Breast epithelium (tissue), 3 donors: Measurements from ENCODE around the gene AQR.

Experiments
- POLR2A ChIP-seq: fragments of 450-650 bp; IDR thresholded peaks from one replicate; pipeline ENCODE4 v1.6.1; 2016; ENCODE audit warnings: antibody characterized with exemption, mild to moderate bottlenecking, moderate library complexity
- TF ChIP-seq, protein P1 (sequence below), 3 donors: fragments of 450-650 bp; IDR thresholded peaks; one replicate each; pipeline ENCODE4 v1.5.1; 2016 to 2017; ENCODE audit warnings: antibody characterized with exemption in 3 of 3, mild to moderate bottlenecking in 3 of 3, moderate library complexity in 3 of 3

DNA sequence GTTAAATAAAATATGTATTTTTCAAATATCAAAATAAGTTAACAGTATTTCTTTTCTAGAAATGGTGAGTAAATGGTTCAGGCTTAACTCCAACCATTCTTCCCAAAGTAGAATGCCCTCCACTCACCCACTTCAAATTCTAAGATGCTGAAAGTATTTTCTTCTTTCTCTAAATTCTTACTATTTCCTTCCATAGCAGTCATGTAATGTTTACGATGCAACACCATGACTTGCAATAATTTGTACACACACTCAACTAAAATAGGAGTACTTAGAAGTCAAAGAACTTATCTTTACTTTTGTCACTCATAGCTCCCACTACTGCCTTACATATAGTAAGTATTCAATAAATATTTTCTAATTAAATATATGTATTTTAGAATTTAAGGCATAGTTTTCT, 65.0 kb downstream of the AQR start:
- TF ChIP-seq, protein P1, sequence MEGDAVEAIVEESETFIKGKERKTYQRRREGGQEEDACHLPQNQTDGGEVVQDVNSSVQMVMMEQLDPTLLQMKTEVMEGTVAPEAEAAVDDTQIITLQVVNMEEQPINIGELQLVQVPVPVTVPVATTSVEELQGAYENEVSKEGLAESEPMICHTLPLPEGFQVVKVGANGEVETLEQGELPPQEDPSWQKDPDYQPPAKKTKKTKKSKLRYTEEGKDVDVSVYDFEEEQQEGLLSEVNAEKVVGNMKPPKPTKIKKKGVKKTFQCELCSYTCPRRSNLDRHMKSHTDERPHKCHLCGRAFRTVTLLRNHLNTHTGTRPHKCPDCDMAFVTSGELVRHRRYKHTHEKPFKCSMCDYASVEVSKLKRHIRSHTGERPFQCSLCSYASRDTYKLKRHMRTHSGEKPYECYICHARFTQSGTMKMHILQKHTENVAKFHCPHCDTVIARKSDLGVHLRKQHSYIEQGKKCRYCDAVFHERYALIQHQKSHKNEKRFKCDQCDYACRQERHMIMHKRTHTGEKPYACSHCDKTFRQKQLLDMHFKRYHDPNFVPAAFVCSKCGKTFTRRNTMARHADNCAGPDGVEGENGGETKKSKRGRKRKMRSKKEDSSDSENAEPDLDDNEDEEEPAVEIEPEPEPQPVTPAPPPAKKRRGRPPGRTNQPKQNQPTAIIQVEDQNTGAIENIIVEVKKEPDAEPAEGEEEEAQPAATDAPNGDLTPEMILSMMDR (IDR thresholded peaks at IDR 0.05): no peak
- TF ChIP-seq POLR2A: no peak
